T1000 (cell line): Measurements from ENCODE around the gene FAM110C.
"Not testable (repeated sequence)": the region's sequence is repeated elsewhere in the genome, so short reads cannot be mapped to it uniquely, and the experiment has no call there.

Experiments used
- DNase-seq: peaks from one replicate; lab custom pipeline; 2025; ENCODE audit warnings: mixed read lengths; lab: John Stamatoyannopoulos, UW

Gene FAM110C

DNA sequence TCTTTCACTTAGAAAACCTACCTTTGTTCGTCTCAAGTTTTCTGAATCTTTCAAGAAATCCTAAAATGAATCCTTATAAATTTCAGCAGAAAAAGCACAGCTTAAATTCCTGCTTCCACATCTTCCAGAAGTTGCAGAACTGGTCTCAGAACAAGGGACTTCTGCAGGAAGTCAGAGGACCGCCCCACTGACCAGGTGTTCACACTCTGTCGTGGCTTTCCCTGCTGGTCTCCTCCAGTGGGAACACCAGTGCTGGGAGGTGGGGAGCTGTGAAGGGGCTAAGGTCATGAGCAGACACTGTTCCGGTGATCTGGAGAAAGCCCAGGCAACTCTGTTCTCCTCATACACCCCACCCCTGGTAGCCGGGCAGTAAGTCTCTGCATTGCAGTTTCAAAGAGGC, 3.5 kb downstream of the FAM110C start:
- DNase-seq = no peak

DNA sequence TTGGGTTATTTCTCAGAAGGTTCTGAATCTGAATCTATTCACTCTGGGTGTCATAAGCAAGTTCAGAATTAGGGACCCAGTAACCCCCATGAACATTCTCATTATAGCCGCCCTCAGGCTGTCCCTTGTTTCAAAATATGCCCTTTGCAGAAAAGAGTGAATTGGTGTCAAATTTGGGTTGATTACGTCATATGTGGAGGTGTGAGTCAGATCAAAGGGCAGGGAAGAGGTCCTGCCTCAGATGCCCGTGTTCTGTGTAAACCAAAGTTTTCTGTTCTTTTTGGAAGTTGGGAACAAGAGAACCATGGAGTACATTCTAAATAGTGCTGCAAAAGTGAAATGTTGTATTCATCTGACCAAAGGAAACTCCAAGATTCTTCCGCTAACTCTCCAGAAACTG, 5.8 kb downstream of the FAM110C start:
- no peak for DNase-seq

DNA sequence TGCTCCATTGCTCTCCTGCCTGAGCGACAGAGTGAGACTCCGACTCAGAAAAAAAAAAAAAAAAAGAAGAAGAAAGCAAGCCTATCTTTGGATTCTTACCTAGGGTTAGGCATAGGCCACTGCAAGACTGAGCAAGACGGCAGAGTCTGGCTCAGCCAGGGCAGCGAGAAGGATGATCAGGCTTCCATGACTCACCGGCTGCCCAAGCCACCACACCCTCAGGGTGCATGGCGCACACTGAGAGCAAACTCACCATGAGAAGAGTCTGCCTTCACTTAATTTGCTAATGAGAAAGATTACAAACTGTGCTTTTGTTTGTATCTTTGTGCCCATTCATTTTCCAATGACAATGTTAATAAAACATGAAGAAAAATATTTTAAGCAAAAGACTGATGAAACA, 8.2 kb downstream of the FAM110C start:
- no peak for DNase-seq

DNA sequence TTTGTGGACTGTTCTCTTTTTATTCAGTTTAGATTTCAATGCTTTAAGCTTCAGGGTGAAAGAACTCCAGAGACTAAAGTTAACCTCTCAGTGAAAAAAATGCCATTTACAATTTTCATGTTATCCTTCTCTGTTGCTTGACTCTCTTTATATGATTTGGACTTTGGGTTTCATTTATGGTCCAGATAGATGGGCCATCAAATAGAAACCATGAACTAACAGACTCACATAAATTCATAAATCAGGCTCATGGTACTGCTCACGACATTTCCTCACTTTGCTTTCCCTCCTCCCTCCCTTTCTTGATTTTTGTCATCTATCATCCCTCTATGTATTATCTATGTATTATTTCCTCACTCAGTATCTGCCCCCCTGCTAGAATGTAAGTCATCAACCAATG, 10.0 kb downstream of the FAM110C start:
- no peak for DNase-seq

DNA sequence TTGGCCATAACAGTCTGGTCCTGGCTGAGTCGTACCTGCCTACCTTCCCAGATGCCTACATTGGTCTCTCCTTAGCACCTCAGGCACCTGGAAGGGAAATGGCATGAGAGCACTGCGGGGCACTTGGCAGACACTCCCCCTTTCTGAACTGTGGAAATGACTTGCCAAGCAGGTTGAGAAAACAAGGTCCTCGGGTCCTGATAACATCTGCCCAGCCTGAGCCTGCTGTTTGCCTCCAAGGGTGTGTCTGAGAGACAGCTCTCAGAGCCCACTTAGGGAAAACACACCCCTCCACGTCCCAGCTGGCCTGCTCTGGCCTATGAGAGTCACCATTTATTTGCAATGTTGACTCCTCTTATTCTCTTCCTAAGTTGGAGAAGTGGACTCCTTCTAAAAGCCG, 10.5 kb downstream of the FAM110C start:
- DNase-seq = no peak

DNA sequence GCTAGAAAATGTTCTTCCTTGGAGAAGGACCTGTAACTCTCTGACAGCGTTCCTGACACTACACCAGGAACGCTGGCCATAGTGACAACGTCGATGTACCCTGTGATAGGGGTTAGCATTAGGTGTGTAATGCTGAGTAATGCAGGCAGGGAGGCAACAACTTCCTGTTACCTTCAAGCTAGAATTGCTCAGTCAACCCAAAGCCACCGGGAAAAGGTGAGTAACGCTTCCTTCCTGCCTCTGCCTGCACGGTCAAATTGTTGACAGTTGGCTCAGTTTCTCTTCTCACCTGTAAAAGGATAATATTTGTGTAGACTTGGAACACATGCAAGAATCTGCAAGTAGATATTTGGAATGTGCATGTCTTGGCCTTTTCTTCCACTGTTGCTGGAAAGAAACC, 12.7 kb downstream of the FAM110C start:
- DNase-seq = no peak

DNA sequence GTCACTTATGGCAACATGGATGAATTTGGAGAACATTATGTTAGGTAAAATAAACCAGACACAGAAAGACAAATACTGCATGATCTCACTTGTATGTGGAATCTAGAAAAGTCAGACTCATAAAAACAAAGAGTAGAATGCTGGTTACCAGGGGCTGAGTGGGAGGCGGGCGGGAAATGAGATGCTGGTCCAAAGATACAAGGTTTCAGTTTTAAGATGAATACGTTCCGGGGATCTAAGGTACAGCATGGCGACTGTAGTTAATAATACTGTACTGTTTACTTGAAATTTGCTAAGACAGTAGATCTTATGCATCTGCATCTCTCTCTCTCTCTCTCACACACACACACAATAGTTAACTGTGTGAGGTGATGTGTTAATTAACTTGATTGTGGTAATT, 14.2 kb downstream of the FAM110C start:
- no peak for DNase-seq

DNA sequence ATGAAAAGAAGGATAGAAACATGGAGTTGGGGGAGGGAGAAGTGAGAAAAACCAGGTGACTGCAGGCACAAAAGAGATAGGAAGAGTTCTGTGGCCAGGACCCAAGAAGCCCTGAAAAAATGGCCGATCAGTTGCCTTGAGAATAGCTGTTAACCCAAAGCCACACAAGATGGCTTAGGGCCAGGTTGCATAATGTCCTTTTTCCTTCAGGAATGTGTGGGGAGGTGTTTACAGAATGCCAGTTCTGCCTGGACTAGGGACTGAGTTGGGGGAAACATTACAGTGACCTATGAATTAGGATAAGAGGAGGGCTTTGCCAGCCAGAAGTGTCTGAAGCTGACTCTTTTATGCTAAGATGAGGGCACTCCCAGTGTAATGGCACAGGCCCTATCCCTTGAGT, 17.1 kb downstream of the FAM110C start:
- no peak for DNase-seq

DNA sequence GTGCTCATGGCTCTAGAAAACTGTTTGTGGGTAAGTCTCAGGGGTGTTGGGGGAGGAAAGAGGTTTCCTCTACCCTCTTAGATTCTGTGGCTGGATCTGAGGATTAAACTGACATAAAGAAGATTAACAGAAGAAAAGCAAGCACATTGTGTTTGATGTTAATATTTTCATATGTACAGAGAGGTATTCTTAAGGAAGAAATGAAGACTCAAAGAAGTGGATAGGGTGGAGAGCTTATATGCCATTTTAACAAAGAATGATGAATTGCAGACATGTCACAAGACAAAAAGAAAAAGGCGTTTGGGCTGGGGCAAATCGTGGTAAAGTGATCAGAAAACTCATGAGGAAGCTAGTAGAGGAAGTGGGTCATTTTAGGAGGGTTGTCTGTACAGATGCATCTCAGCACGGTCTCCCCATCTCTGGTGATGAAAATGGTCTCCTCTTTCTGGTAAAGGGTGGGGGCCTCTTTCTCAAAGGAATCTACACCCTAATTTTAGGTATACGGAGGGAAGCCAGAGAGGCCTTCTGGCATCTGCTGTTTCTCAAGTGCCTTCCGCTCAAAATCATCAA, 17.8 kb downstream of the FAM110C start:
- DNase-seq = no peak

DNA sequence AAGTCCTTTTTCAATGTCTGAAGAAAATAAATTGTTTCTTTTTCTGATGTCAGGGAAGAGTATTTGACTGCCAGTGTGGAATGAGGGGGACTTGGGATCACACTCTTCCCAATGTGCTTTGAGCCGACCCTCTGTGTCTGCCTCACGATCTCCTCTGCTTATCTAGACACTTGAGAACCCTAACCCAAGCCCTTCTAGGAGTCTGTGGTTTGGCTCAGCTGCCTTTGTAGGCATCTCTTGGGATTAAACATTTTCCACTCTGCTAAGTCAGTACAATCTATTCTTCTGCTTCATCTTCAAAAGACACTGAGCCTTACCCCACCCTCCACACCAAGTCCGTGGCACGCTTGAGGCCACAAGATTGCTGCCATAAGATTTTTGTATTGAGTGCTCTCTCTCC, 19.4 kb downstream of the FAM110C start:
- no peak for DNase-seq

DNA sequence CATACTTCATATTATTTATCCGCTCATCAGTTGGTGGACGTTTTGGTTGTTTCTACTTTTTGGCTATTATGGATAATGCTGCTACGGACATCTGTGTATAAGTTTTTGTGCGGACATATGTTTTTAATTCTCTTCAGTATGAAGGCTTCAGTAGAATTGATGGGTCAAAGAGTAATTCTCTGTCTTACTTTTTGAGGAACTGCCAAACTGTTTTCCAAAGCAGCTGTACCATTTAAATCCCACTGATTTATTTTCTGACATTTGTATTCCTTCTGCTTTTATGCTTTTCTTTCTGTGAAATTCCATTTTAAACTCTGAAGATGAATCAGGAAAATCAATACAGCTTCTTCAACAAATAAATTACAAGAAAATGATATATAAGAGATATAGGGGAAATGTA, 20.8 kb downstream of the FAM110C start:
- DNase-seq = no peak

DNA sequence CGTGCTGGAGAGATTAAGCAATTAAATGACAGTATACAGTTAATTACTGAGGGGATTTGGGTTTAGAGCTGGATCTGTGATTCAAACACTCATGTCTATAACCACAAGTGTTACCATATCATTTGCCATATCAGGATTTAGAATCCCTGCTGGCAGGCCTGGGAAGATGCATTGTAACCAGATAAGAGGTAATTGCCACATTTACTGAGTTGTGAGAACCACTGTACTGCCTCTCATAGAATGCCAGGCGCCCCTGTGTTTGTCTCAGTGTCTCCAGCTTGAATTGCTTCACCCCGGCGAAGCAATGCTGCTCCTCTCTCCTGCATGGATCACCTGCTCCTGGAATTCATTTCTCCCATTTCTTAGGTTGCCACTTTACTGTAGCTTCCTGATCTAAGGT, 21.7 kb downstream of the FAM110C start:
- not testable (repeated sequence) for DNase-seq

DNA sequence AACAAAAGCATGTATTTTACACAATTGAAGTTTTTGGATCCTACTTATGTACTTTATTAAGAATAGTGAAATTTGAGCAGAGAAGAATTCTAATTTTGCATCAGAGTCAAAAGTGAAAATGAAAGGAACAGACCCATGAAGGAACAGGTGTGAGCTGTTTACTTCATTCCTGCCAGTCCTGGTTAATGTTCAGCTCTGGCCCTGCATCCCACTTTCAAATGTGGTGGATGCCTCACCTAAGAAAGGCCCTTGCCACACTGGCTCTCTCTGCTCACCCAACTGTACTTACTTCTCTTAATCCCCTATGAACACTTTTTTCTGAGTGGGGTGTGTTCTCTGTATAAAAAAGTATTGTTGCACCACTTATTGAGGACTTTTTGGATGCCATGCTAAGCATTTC, 22.2 kb downstream of the FAM110C start:
- no peak for DNase-seq

DNA sequence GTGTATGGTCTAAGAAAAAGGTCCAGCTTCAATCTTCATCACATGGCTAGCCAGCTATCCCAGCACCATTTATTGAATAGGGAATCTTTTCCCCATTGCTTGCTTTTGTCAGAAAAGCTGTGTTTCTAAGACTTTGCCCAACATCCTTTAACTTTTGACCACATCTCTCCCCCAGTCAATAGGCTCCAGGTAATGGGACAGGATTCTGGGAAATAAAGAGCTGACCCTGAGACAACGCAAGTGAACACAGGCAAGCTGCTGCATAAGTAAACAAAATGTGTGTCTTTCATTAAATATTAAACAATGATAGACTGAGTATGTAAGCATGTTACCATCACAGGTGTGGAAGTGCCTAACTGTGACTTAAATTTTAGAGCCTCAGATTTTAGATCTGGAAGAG, 23.0 kb downstream of the FAM110C start:
- no peak for DNase-seq

DNA sequence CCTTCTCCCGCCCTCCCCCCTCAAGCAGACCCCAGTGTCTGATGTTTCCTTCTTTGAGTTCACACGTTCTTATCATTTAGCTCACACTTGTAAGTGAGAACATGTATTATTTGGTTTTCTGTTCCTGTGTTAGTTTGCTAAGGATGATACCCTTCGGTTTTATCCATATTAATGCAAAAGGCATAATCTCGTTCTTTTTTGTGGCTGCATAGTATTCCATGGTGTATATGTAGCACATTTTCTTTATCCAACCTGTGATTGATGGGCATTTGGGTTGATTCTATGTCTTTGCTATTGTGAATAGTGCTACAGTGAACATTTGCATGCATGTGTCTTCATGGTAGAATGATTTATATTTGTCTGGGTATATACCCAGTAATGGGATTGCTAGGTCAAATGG, 24.1 kb downstream of the FAM110C start:
- not testable (repeated sequence) for DNase-seq

DNA sequence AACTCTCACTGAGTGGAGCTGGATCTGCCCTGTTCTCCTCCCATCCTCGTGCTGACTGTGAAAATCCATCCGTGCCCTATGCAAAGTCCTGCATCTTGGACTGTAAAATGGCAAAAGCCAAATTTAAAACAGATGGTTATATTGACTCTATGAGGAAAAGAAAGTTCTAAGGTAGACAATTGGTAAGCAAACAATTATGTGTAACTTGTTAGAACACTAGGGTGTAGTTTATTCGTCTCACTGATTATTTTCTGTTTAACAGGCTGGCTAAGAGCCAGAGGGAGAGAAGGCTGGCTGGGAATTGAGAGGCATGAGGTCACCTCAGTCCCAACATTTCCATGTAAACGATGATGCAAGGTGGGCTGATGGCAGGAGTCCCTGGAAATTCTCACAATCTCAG, 26.0 kb downstream of the FAM110C start:
- not testable (repeated sequence) for DNase-seq

DNA sequence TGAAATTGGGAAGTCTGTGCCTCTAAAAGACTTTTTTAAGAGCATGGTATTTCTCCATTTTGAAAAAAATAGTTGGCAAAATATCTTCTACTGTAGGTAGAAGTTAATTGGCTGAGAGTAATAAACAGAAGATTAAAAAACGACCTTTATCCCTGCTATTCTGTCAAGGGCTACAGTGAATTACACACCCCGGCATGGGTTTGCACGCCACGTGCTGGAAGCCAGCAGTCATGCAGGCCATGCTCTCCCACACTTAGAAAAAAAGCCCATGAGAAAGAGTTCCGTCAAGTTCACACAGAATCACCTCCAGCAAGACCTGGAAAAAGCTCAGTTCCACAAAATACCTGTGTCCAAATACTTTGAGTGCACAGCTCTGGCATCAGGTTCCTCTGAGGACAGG, 26.8 kb downstream of the FAM110C start:
- no peak for DNase-seq

DNA sequence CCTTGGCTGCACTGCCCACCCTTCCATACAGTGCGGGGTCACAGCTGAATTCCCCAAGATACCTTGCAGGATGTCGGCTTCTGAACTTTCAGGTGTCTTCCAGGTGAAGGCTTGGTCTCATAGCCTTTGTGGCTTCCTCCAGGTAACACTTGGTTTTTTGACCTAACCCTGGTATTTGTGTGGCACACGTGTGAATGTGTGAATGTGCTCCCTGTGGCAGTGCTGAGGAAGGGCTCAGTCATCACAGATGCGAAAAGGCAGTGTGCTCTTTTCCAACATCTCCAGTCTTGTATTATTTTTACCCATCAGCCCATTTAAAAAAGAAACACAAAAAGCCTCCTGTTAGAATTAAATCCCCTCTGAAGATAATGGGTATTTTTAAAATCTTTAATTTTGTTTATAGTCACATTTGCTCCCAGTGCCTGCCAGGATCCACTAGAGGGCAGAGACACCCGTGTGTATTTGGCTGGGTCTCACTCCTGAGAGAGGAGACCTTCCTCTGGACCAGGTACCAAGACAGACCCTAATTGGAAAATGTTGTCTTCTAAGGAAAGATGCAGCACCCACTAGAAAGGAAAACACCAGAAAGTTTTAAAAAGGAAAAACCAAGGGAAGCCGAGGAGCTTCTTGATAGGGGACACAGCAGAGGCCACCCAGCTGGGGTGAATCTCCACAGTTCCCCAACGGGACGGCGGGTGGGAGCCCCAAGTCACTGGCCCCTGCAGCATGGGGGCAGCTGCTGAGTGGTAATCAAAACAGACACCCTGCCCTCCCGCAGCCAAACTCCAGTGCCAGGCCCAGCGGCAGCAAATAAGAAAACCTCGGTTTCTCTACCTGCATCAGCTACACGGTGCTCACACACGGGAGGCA, 27.7 kb downstream of the FAM110C start:
- no peak for DNase-seq

DNA sequence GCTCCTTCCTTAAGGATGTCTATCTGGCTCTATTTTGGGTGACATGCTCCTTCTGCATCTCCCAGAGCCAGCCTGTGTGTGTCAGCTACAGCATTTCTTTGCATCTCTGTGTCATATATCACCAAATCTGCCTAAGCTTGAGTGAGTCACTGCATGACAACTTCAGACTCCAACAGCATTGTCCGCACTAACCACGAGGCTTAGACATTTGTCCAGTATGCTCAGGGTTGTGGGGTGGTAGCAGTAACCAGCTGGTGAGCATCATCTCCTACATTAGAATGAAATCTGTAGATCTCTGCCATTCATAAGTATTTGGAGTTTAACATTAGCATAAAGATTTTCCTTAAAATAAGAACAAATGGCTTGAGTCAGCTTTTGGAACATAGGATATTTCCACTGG, 30.4 kb downstream of the FAM110C start:
- not testable (repeated sequence) for DNase-seq

DNA sequence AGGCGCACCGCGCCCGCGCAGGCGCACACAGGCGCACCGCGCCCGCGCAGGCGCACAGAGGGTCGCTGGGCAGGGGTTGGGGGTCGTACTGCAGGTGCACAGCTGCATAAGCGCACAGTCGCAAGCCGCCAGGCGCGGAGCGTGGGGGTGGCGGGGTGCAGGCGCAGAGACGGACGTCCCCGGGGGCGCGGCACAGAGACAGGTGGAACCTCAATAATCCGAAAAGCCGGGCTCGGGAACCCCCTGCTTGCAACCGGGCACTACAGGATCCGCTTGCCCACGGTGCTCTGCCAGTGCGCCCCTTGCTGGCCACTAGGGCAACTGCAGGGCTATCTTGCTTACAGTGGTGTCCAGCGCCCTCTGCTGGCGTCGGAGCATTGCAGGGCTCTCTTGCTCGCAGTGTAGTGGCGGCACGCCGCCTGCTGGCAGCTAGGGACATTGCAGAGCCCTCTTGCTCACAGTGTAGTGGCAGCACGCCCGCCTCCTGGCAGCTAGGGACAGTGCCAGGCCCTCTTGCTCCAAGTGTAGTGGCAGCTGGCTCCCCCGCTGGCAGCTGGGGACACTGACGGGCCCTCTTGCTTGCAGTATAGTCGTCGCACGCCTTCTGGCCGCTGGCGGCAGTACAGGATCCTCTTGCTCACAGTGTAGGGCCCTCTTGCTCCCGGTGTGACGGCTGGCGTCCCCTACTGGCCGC, 34.9 kb downstream of the FAM110C start:
- peak; percentile 51 for DNase-seq

DNA sequence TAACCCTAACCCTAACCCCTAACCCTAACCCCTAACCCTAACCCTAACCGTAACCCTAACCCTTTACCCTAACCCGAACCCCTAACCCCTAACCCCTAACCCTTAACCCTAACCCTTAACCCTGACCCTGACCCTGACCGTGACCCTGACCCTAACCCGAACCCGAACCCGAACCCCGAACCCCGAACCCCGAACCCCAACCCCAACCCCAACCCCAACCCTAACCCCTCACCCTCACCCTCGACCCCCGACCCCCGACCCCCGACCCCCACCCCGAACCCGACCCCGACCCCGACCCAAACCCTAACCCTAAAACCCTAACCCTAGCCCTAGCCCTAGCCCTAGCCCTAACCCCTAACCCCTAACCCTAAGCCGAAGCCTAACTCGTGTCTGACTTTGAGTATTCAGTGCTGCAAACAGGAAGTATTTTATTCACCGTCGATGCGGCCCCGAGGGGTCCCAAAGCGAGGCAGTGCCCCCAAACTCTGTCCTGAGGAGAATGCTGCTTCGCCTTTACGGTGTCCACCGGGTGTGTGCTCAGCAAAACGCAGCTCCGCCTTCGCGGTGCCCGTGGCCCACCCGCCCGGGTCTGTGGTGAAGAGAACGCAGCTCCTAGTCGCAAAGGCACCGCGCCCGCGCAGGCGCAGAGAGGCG, 36.0 kb downstream of the FAM110C start:
- peak; percentile 45 for DNase-seq
